Stimulated activated CD8-positive, alpha-beta memory T cell treated with anti-CD3 and anti-CD28 coated beads, Interleukin-12 subunit alpha, Interleukin-12 subunit beta, amount 100 ng/mL, for 1 hour (primary cell): ENCODE results near the gene CD79A.
"Not testable (repeated sequence)": the region's sequence is repeated elsewhere in the genome, so short reads cannot be mapped to it uniquely, and the experiment has no call there.

Experiments used
- DNase-seq: peaks from one replicate; pipeline ENCODE4 v3.0.0-alpha.2; 2020; ENCODE audit warnings: low read depth

The CD79A gene

DNA sequence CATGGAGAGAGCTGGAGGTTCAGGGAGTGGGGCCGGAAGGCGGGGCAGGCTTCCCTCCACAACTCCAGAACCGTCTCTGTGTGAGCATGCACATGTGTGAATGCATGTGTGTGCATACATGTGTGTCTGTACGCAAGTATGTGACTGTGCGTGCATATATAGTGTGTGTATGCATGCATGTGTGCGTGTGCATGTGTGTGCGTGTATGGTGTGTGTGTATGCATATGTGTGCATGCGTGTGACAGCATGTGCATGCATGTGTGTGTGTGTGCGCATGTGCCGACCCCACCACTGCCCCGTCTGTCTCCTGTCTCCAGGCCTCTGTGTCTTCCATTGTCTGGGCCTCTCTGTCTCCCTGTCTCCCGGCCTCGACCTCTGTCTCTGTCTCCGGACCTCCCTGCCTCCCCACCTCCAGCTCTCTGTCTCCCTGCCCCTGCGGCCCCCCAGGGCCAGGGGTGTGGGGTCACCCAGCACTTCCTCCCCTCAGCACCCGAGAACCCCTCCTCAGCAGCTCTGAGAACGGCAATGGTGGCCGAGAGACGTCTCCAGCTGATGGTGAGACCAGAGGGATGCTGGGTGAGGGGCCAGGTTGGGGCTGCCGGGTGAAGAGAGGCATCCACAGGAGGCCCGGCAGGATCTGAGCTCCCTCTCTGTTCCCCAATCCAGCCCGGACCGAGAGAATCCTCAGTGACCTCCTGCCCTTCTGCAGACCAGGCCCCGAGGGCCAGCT lies 28.4 kb downstream of the CD79A start:
- no peak for DNase-seq

DNA sequence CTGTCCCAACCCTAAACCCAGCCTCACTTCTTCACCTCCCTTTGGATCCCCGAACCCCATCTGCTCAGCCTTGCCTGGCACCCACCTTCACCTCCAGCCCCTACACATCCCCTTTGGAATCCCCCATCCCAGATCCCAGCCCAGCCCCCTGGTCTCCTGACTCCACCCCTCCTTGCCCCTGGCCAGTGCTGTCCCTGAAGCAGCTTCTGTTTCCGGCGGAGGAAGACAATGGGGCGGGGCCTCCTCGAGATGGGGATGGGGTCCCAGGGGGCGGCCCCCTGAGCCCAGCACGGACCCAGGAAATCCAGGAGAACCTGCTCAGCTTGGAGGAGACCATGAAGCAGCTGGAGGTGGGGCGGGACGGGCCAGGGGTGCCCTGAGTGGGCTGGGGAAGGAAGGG lies 29.2 kb downstream of the CD79A start:
- DNase-seq, result no peak

DNA sequence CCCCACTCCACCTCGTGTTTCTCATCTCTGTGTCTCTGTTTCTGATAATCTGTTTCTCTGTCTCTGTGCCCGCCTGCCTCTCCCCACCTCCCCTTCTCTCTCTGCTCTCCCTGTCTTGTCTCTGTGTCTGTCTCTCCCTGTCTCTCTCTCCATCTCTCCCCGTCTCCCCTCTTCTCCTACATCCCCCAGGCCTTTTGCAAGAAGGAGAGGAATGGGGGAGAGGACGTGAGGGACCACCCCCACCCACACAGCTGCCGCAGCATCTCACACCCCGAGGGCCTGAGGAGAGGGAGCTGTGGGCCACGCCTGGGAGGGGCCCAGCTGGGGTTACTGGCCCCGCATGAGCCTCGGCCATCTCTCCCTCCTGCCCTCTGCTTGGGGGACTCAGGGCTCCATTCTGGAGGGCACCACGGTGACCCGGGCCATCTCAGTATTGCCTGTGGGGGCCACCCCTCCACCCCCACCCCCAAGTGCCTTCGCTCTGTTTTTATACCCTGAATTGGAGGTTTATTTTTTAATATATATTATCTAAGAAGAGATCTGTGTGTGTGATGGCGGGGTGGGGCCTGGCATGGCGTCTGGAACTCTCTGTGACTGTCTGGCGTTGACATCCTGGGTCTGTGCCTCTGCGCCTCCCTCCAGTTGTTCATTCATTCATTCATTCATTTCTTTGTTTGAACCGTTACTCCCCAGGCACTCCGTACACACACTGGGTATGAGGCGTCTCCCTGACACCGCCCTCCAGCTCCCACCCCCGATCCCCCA lies 30.0 kb downstream of the CD79A start:
- DNase-seq, result no peak

DNA sequence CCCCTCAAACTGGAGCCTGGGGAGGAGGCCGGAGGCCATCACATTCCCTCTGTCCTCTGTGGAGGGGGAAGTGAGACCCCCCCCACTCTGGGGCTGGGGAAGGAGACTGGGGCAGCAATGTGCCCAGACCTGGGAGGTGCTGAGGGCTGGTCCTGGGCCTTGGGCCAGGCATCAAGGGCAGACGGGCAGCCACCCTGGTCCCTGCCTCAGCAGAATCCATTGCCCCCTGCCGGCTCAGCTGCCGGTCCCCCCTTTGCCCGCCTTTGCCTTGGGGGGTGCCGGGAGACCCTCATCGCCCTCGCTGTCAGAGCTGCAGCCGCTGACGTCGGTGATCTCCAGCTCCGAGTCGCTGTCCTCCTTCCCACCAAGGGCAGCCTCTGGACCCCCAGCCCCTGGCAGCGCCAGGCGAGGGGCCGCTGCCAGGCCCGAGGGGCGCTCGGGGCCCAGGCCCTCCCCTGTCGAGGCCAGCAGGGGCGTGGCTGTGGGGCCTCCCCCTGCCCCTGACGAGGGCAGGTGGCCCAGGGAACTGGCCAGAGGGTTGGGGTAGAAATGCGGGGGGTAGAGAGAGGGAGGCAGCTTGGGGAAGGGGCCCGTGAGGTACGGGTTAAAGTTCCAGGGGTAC lies 31.0 kb downstream of the CD79A start:
- no peak for DNase-seq

DNA sequence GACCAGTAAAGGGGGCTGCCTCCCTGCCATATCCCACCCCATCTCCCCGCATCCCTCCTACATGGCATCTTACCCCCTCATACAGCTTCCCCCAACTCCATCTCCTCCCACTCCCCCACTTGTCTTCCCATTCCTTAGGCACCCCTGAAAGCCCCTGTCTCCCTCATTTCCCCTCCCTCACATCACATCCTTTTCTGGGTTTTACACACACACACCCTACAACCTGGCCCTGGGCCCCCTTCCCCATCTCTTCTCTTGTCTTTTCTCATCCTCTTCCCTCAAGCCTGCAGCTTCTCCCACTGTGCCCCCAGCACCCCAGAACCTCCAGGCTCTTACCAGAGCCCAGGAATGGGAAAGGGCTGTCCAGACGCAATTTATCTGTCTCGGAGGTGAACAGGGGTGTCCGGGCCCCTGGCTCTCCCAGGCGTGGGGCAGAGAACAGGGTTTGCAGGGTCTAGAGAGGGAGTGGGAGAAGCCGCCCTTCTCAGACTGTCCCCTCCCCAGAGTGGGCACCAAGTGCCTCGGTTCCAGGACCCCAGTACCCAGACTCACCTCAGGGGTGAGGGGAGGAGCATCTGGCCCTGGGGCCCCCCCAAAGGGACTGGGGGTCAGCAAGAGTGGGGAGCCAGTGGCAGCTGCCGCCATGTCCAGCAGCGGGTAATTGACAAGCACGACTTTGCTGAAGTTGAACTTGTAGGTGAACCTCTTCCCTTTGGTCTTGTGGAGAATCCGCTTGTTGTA lies 31.8 kb downstream of the CD79A start:
- DNase-seq, result no peak

DNA sequence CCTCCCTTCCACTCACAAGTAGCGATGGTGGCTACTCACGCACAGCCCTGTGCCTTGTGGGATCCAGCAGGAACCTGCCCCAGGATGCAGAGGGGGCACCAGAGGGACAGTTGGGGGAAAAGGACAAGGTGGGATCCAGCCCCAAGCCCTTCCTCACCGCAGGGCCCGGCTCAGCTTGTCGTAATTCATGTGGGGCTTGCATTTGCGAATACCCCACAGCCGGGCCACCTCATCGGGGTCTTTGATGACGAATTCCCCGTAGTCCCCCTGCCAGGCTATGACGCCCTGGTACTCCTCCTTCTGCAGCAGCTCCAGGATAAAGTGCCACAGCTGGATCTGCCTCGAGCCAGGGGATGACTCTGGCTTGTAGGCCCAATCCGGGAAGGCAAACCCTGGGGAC lies 32.6 kb downstream of the CD79A start:
- DNase-seq, result no peak

DNA sequence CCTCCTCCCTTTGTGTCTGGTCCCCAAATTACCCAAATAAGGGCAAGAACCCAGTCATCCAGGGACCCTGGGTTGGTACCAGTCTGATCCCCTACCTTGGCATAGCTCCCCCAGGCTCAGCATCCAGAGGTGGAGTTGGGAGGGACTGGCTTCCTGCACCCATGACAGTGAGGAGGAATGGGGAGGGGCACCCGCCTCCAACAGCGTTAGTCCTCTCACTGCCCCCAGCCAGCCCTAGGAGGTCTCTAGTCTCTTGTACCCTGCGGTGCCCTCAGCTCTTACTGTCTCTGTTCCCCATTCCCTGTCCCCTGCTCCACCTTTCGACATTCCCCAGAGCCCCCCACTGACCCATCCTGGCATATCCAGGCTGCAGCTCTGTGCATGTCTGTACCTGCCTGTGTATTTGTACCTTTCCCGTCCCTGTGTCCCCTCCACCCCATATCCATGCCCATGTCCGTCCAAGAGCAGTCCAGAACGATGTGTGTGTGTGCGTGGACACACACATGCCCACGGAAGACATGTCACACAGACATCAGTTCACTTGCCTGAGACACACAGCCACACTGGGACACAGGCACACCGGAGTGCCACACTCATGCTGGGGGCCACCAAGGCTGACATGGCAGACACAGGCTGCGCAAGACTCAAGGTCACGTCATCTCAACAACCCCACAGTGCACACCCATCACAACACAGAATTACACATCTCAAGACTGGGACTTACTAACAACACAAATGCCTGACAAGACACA lies 33.3 kb downstream of the CD79A start:
- no peak for DNase-seq

DNA sequence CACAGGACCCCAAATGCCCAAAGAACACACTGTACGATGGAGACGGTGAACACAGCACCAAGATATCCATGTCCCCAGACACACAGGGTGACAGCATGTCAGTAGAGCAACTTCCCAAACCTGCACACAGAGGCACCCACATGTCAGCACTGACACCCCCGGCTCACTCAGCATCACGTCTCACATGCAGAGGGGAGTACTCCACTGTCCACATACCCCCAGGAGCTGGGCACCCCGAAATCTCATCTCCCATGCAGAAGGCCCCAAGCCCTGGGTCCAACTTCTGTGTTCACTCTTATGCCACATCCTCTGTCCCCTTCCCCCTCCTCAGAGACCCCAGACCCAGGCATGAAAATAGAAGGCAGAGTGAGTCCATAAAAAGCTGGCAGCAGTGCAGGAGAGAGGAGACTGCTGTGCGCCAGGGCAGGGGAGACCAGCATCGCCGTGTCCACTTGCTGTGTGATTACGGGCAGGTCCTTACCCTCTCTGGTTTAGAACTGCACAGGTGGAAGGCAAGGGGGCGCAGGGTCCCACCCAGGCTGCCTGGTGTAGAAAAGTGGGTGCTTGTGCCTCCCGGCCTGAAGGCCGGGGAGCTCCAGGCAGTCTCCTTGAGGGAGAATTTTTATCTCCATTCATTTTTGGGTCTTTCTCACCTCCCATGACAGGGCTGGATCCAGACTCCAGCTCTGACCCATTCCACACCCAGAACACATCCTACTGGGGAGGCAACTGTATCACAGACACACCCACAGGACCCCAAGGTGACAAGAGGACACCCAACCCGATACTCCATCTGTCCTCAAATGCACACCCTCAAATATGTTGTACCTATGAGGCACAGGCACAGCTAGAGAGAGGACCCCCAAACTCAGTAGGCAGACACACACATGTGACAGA lies 34.2 kb downstream of the CD79A start:
- no peak for DNase-seq

DNA sequence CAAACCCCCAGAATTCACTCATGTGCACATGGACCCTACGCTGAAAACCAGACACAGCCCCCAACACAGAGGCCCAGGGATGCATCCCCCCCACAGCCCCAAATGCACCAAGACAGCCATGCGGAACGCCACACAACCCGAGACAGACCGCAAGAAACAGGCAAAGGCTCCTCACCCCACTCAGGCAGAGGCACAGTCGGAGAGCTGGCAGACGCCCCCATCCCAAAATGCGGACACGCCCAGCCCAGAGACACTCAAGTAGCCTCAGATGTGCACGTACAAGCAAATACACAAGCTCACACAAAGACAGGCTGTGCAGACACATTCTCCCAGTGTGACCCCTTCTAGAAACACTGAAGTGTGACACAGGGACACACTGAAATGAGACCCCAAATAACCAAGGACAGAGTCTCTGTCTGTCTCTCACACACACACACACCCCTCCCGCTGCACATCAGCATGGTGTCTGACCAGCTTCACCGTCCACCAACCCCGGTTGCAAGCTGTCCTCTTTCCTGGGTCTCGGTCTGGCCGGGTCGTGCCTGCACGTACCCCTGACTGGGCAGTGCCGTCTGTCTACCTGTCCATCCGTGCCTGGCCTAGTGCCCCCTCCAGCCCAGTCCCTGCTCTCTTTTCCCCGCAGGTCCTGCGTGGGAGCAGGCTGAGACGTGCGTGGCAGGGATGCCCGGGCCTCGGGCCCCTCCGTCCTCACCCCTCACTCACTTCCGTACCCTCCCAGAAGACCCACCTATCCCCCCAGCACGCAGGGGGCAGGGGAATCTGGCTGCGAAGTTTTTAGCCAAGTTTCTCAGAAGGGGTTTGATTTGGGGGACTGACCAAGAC lies 35.0 kb downstream of the CD79A start:
- DNase-seq, result no peak

DNA sequence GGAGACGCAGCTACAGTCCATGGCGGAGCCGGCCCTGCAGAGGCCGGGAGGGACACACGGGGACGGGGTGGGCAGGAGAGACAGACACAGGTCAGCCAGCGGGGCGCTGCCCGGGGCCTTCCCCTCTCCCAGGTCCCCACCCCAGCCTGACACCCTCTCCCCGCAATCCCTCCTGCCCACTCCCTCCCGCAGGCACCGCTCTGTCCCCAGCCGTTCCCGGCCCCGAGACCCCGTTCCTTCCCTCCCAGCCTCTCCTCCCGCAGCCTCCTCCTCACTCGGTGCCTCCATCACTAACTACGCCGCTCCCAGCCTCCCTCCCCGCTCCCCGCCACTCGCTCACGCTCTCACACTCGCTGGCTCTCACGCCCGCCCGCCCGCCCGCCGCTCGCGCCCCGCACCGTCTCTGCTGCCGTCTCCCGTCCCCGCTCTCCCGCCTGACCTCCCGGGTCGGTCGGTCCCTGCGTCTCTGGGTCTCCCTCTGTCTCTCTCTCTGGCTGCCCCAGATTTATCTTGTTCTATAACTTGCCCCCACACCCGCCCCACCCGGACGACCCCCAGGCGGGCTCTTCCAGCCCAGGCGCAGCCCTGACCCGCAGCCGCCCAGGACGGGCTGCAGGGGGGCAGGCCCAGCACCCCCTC lies 35.9 kb downstream of the CD79A start:
- DNase-seq, result no peak

DNA sequence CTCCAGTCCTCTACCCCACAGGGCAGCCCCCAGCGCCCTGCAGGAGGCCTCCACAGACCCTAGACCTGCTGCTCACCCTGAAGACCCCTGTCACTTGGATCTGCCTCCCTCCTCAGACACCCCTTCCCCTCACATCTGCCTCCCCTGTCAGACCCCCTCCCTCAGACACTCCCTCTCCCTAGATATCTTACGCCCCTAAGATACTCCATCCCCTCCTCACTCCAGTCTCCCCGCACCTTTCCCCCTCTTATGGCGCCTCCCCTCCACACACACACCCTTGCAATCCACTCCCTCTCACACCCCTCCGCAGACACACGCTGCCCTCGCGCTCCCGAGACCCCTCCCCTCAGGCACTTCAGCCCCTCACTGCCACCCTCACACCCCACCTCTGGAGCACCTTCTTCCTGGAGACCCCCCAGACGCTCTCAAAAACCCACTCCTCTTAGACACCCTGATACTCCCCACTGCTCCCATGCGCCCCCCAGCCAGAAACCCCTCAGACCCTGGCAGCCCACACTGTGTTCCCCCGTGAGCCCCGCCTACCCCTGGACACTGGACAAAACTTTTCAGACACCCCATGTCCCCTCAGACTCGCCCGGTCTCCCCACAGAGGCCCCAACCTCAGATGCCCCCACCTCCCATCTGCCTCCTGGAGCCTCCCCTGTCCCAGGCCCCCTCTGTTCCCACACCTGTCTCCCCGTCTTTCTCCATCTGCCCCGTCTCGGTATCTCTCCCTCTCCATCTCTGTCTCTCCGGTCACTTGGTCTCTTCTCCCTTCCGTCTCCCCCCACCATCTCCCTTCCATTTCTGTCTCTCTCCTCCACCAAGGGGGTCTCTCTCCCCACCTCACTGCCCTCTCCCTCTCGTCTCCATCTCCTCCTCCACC lies 36.7 kb downstream of the CD79A start:
- no peak for DNase-seq

DNA sequence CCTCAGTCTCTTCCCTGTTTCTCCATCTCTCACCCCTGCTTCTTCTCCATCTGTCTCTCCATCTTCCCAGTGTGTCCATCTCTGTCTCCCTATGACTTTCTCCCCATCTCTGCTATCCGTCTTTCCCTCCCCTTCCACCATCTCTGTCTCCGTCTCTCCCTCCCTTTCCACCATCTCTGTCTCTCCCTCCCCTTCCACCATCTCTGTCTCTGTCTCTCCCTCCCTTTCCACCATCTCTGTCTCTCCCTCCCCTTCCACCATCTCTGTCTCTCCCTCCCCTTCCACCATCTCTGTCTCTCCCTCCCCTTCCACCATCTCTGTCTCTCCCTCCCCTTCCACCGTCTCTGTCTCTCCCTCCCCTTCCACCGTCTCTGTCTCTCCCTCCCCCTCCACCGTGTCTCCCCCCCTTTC lies 37.4 kb downstream of the CD79A start:
- not testable (repeated sequence) for DNase-seq

DNA sequence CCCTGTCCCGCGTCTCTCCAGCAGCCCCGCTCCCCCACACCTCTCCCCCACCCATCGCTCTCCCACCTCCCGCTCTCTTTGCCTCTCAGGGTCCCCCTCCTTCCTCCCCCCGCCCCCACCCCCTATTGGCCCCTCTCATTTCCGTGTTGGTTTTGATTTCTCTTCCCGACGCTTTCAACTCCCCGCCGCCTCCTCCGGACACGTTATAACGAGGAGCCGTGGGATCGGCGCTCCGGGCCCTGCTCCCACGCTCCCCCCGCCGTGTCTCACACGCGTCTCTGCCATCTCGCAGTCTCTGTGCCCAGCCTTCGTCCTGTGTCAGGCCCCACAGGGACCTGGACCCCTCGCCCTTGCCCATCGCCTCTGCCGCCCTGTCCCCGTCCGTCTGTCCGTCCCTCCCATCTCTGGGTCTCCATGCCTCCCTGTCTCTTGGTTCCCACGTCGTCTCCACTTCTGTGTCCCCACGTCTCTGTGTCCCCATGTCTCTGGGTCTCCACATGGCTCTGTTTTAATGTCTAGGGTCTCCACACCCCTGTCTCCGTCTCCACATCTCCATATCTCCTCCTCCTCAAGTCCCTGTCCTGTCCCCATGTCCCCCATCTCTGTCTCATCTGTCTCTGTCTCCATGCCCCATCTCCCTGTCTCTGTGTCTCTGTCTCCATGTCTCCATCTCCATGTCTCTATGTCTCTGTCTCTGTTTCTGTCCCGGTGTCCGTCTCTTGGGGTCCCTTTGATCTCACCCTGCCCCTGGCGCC lies 38.1 kb downstream of the CD79A start:
- no peak for DNase-seq

DNA sequence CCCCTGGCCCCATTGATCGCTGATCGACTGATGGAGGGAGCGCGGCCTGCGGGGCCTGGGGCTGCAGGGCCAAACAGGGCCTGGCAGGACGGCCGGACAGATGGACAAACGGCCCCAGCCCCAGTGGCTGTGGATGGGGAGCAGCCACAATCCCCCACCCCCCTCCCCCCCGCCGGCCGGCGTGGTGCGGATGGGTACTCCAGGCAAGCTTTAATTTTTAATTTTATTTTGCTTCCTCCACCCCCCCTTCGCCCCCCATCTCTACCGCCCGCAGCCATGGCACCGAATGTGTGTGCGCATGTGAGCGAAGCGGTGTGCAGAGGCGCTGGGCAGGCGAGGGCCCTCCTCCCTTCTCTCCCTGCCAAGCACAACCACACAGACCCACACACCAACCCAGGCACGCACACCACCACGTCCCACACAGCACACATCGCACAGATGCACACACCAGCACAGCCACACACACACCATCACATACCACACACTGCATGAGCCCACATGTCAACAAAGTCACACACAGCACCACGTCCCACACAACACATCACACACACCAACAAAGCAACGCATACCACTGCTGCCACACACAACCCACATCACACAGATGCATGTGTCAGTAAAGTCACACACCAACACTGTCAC lies 38.8 kb downstream of the CD79A start:
- DNase-seq, result no peak

DNA sequence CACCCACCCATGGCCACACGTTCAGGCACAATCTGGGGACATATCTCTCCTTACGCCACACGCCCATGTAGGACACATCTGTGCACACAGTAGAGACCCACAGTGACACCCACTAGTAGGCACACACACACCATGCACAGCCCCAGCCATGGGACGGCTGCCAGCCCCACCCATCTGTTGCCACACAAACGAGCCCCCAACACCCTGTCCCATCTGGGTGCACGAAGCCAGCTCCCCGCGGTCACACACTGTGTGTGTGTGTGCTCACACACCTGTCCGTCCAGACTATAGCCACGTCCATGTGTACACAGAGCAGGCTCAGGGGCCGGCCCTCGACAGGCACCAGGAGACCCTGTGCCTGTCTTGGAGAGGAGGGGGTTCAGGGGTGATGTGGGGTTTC lies 40.6 kb downstream of the CD79A start:
- DNase-seq, result no peak

DNA sequence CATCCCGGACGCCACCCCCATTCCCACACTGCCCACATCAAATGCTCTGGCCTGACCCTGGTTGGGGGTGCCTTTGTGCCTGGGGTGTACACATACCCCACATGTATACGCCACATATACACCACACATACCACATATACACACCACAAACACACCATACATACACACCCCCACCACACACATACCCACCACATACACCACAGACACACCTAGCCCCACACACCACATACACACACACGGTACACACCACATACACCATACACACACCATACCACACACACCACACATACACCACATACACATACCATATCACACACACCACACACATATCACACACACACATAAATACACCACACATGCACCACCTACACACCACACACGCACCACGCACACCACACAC lies 41.0 kb downstream of the CD79A start:
- no peak for DNase-seq

DNA sequence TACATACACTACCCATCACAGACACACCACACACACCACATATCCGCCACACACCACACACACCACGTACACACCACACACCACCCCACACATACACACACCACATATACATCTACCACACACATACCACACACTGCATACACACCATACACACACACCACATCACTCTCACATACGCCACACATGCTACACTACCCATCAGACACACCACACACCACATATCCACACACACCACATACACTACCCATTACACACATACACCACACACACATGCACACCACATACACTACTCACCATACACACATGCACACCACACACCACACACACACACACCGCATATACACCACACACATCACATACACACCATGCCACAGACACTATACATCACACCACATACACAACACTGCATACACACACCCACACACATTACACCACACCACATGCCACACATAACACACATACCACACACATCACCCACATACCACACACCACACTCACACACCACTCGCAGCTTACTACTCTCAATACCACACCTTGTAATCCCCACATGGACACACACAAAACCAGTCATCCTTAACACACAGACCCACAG lies 41.7 kb downstream of the CD79A start:
- DNase-seq, result no peak
